Stimulated activated CD8-positive, alpha-beta memory T cell treated with anti-CD3 and anti-CD28 coated beads, Interleukin-4, amount 100 ng/mL, for 1 hour (primary cell): ENCODE results near the gene KCNG2.
"Not testable (repeated sequence)": the region's sequence is repeated elsewhere in the genome, so short reads cannot be mapped to it uniquely, and the experiment has no call there.

Experiments
- DNase-seq, 2 donors: peaks; one replicate each; pipeline ENCODE4 v3.0.0-alpha.2; 2020; ENCODE audit warnings: low read depth in 2 of 2, low spot score in 1 of 2

KCNG2 gene

GRCh38 chr18:79797518-79798345, at the start of gene KCNG2:
Gene KCNG2, plus strand, starts transcription at chr18:79797938. Its CDS starts 65,730 bp downstream, at chr18:79863668.
- DNase-seq: no peak

- DNase-seq: no peak
These were observed 49.2 kb upstream of the KCNG2 start for GRCh38 chr18:79748321-79749180.

GRCh38 chr18:79749251-79750191, 48.2 kb upstream of the KCNG2 start:
- DNase-seq: no peak

- DNase-seq: no peak
These were observed 46.7 kb upstream of the KCNG2 start for GRCh38 chr18:79750980-79751571.

GRCh38 chr18:79751918-79752578, 45.7 kb upstream of the KCNG2 start:
- not testable (repeated sequence) for DNase-seq

- not testable (repeated sequence) for DNase-seq
These were observed 44.8 kb upstream of the KCNG2 start for GRCh38 chr18:79752946-79753345.

- no peak for DNase-seq
These were observed 44.3 kb upstream of the KCNG2 start for GRCh38 chr18:79753391-79753851.

GRCh38 chr18:79754022-79754761, 43.5 kb upstream of the KCNG2 start:
- DNase-seq: no peak

- DNase-seq: no peak
These were observed 42.8 kb upstream of the KCNG2 start for GRCh38 chr18:79754831-79755351.

GRCh38 chr18:79755496-79756142, 42.1 kb upstream of the KCNG2 start:
- DNase-seq: no peak

GRCh38 chr18:79756143-79756500, 41.6 kb upstream of the KCNG2 start:
- no peak for DNase-seq

GRCh38 chr18:79756826-79757225, 40.9 kb upstream of the KCNG2 start:
- no peak for DNase-seq

- DNase-seq: no peak
These were observed 37.4 kb upstream of the KCNG2 start for GRCh38 chr18:79760348-79760747.

- DNase-seq: no peak
These were observed 36.9 kb upstream of the KCNG2 start for GRCh38 chr18:79760881-79761280.

GRCh38 chr18:79763407-79763806, 34.3 kb upstream of the KCNG2 start:
- DNase-seq: no peak

- DNase-seq: no peak
These were observed 33.6 kb upstream of the KCNG2 start for GRCh38 chr18:79764131-79764530.

GRCh38 chr18:79765491-79766245, 32.1 kb upstream of the KCNG2 start:
- DNase-seq: no peak

GRCh38 chr18:79766308-79766707, 31.4 kb upstream of the KCNG2 start:
- no peak for DNase-seq
